Activated CD4-positive, alpha-beta memory T cell treated with anti-CD3 and anti-CD28 coated beads for 36 hours (primary cell): ENCODE measurements around the gene CDO1. TPM values are rescaled to one million over a fixed set of nuclear protein-coding genes. Genes with fewer than 3 reads are reported as not detected.
A peak's percentile ranks its signal among the peaks of the same experiment; 100 is the strongest.
"Not testable (repeated sequence)": the region's sequence is repeated elsewhere in the genome, so short reads cannot be mapped to it uniquely, and the experiment has no call there.

ENCODE experiments used
- CTCF ChIA-PET: fragments of 350-600 bp; sonication (Branson Sonifier 250); formaldehyde crosslinking; loops from one replicate; lab custom pipeline; 2021; ENCODE audit warnings: antibody characterized with exemption, inconsistent platforms; lab: Charles Lee
- POLR2A ChIA-PET: fragments of 350-600 bp; sonication (Branson Sonifier 250); formaldehyde crosslinking; loops from one replicate; lab custom pipeline; 2021; ENCODE audit warnings: antibody characterized with exemption; lab: Charles Lee
- DNase-seq: peaks from one replicate; pipeline ENCODE4 v3.0.0-alpha.2; 2020
- H3K27ac Mint-ChIP-seq: one replicate; pipeline ENCODE4 v1.8.0; 2021; ENCODE audit warnings: mixed read lengths
- H3K27me3 Mint-ChIP-seq: one replicate; pipeline ENCODE4 v1.8.0; 2021; ENCODE audit warnings: mixed read lengths
- H3K36me3 Mint-ChIP-seq: one replicate; pipeline ENCODE4 v1.8.0; 2021; ENCODE audit warnings: mixed read lengths
- H3K4me1 Mint-ChIP-seq: one replicate; pipeline ENCODE4 v1.8.0; 2021; ENCODE audit warnings: low read depth, mixed read lengths
- H3K4me3 Mint-ChIP-seq: one replicate; pipeline ENCODE4 v1.8.0; 2021; ENCODE audit warnings: mild to moderate bottlenecking, mixed read lengths
- H3K9me3 Mint-ChIP-seq: one replicate; pipeline ENCODE4 v1.8.0; 2021; ENCODE audit warnings: mixed read lengths
- intact Hi-C: fragments of 100-400 bp; cut with micrococcal nuclease; formaldehyde crosslinking; loops from one replicate; pipeline ENCODE4 v1.15.1; 2023
- total RNA-seq, 2 experiments: library from RNA; stranded (reverse); gene quantifications; one replicate each; pipeline ENCODE4 v1.2.3, GENCODE V29; 2021

CDO1 gene
- total RNA-seq, 2 experiments from 2014 or later = 0.31 to 0.34 TPM

DNA sequence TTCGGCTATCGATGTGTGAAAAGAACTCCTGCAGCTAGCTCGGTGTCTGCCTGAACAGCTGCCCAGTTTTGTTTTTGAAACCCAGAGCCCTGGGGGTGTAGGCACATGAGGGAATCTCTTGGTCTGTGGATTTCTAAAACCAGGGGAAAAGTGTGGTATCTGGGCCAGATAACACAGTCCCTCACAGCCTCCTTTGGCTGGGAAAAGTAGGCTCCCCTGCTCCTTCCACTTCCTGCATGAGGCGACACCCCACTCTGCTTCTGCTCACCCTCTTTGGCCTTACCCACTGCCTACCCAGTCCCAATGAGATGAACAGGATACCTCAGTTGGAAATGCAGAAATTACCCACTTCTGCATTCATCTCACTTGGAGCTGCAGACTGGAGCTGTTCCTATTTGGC lies 9.5 kb upstream of the CDO1 start:
- no peak overlapping the region for H3K4me3 Mint-ChIP-seq
- H3K9me3 Mint-ChIP-seq = peaks cover 40% of the 10 kb centered on the region
- no peak for DNase-seq
- ChIA-PET CTCF (no interaction called here), POLR2A (no interaction called here)
- no peaks in the 10 kb centered on the region for H3K4me1 Mint-ChIP-seq
- intact Hi-C loops = no loop called here
- H3K27ac Mint-ChIP-seq = no peak overlapping the region
- H3K27me3 Mint-ChIP-seq = peaks cover 1% of the 10 kb centered on the region
- H3K36me3 Mint-ChIP-seq = peaks cover 35% of the 10 kb centered on the region

DNA sequence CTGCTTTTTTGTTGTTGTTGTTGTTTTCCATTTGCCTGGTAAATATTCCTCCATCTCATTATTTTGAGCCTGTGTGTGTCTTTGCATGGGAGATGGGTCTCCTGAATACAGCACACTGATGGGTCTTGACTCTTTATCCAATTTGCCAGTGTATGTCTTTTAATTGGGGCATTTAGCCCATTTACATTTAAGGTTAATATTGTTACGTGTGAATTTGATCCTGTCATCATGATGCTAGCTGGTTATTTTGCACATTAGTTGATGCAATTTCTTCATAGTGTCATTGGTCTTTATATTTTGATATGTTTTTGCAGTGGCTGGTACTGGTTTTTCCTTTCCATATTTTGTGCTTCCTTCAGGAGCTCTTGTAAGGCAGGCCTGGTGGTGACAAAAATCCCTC lies 8.5 kb upstream of the CDO1 start:
- H3K4me1 Mint-ChIP-seq, intact Hi-C loops, CTCF ChIA-PET, H3K27me3 Mint-ChIP-seq, POLR2A ChIA-PET, DNase-seq, H3K4me3 Mint-ChIP-seq, H3K27ac Mint-ChIP-seq: not testable (repeated sequence)
- peaks cover 34% of the 10 kb centered on the region for H3K36me3 Mint-ChIP-seq
- H3K9me3 Mint-ChIP-seq = peaks cover 40% of the 10 kb centered on the region

DNA sequence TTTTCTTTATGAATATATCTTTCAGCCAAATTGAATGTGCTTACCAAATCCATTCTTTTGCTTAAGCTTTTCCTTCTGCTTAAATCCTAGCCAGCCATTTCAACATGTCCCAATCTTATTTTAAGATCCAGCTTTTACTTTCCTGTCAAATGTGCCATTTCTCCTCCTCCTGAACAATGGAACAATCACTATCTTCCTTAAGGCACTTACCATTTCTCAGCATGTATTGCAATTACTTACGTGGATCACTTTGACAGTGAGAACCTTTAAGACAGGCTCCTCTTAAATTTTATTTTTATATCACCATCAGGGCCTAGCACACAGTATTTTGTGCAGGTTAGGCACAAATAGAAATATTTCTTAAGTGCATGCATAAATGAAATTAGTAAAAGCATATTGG lies 4.4 kb upstream of the CDO1 start:
- no peak for DNase-seq
- Mint-ChIP-seq H3K27me3 (peaks cover 33% of the 10 kb centered on the region), H3K36me3 (peaks cover under 1% of the 10 kb centered on the region), H3K9me3 (peaks cover 24% of the 10 kb centered on the region), H3K27ac (no peak overlapping the region), H3K4me1 (peaks cover 4% of the 10 kb centered on the region), H3K4me3 (no peak overlapping the region)
- ChIA-PET POLR2A (no interaction called here), CTCF (no interaction called here)
- intact Hi-C loops = no loop called here

- H3K4me1 Mint-ChIP-seq = peaks cover 16% of the 10 kb centered on the region
- ChIA-PET CTCF (interaction anchor here (0.8 to 1.3 kb wide), 3 partner anchors 12 to 153 kb away, joined by 3 to 4 read pairs (median 3); no protein-coding TSS in a partner anchor), POLR2A (no interaction called here)
- peaks cover 7% of the 10 kb centered on the region for H3K9me3 Mint-ChIP-seq
- H3K4me3 Mint-ChIP-seq = no peak overlapping the region
- H3K27ac Mint-ChIP-seq = no peak overlapping the region
- H3K36me3 Mint-ChIP-seq = no peaks in the 10 kb centered on the region
- peaks cover 52% of the 10 kb centered on the region for H3K27me3 Mint-ChIP-seq
- DNase-seq = no peak
- intact Hi-C loops = no loop called here
Observed at GRCh38 chr5:115818821-115819220, 2.4 kb upstream of the CDO1 start.

- Mint-ChIP-seq H3K9me3 (no peaks in the 10 kb centered on the region), H3K4me1 (peaks cover 16% of the 10 kb centered on the region), H3K4me3 (no peak overlapping the region), H3K27ac (no peak overlapping the region), H3K27me3 (peaks cover 60% of the 10 kb centered on the region), H3K36me3 (no peaks in the 10 kb centered on the region)
- DNase-seq = no peak
- ChIA-PET POLR2A (no interaction called here), CTCF (no interaction called here)
- intact Hi-C loops = no loop called here
Observed at GRCh38 chr5:115817386-115817785, 927 bp upstream of the CDO1 start.

GRCh38 chr5:115815693-115816225 lies 700 bp downstream of the CDO1 start:
- H3K4me3 Mint-ChIP-seq = peak overlapping the region; percentile 61
- POLR2A ChIA-PET = no interaction called here
- CTCF ChIA-PET = interaction anchor here (0.8 to 1.0 kb wide), 3 partner anchors 15 to 181 kb away, joined by 3 to 4 read pairs (median 3); no protein-coding TSS in a partner anchor
- H3K4me1 Mint-ChIP-seq = peaks cover 16% of the 10 kb centered on the region
- no peak overlapping the region for H3K27ac Mint-ChIP-seq
- H3K9me3 Mint-ChIP-seq = no peaks in the 10 kb centered on the region
- H3K27me3 Mint-ChIP-seq = peaks cover 67% of the 10 kb centered on the region
- DNase-seq = no peak
- intact Hi-C loops = no loop called here
- H3K36me3 Mint-ChIP-seq = no peaks in the 10 kb centered on the region

DNA sequence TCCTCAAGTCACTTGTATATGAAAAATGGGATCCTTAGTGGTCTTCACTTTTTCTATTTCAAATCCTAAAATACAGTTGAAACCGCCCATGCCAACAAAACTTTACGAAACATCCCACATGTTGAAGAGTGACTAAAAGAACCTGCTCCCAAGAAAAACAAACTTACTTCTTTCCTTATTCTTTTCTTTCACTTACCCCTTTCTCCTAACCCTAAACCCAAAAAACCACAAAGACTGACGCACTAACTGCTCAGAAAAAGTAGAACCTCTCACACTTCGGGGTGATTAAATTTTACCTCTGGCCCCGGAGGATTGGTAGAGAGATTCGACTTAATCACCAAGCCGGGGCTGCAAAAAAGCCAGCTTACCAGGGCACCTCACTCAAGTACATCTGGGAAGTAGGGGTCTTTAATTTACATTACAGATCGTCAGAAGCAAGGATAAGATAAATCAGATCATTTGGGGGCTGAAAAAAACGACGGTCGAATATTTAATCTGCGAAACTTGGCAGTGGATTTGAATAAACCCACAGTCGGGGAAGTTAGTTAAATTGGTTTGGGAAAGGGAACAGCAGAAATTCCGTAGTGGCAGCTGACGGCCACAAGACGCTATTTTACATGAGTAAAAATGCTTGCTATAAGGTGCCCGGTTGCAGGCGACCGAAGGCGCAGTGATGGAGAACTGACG lies 1.3 kb downstream of the CDO1 start:
- ChIA-PET CTCF (no interaction called here), POLR2A (no interaction called here)
- Mint-ChIP-seq H3K27ac (no peak overlapping the region), H3K36me3 (no peaks in the 10 kb centered on the region), H3K4me3 (peak overlapping the region; percentile 6), H3K27me3 (peaks cover 63% of the 10 kb centered on the region), H3K9me3 (no peaks in the 10 kb centered on the region), H3K4me1 (peaks cover 16% of the 10 kb centered on the region)
- no peak for DNase-seq
- intact Hi-C loops = no loop called here

GRCh38 chr5:115813719-115814118 lies 2.7 kb downstream of the CDO1 start:
- Mint-ChIP-seq H3K4me1 (peaks cover 16% of the 10 kb centered on the region), H3K4me3 (no peak overlapping the region), H3K27ac (no peak overlapping the region), H3K36me3 (no peaks in the 10 kb centered on the region), H3K9me3 (no peaks in the 10 kb centered on the region), H3K27me3 (peaks cover 56% of the 10 kb centered on the region)
- ChIA-PET CTCF (interaction anchor here (0.6 kb wide), 1 partner anchor 43 kb away, joined by 3 read pairs; no protein-coding TSS in a partner anchor), POLR2A (no interaction called here)
- DNase-seq = peak; percentile 19
- intact Hi-C loops = loop anchor here (5.0 kb wide), 1 partner anchor 76 kb away; no protein-coding TSS in a partner anchor

- intact Hi-C loops = loop anchor here (5.0 kb wide), 1 partner anchor 75 kb away; no protein-coding TSS in a partner anchor
- no peak for DNase-seq
- ChIA-PET CTCF (no interaction called here), POLR2A (no interaction called here)
- H3K4me1 Mint-ChIP-seq = peaks cover 19% of the 10 kb centered on the region
- no peaks in the 10 kb centered on the region for H3K36me3 Mint-ChIP-seq
- H3K9me3 Mint-ChIP-seq = no peaks in the 10 kb centered on the region
- H3K4me3 Mint-ChIP-seq = no peak overlapping the region
- no peak overlapping the region for H3K27ac Mint-ChIP-seq
- H3K27me3 Mint-ChIP-seq = peaks cover 45% of the 10 kb centered on the region
Observed at GRCh38 chr5:115812372-115812771, 4.1 kb downstream of the CDO1 start.

GRCh38 chr5:115811406-115811805 lies 5.1 kb downstream of the CDO1 start:
- Mint-ChIP-seq H3K27me3 (peaks cover 39% of the 10 kb centered on the region), H3K4me3 (no peak overlapping the region), H3K27ac (no peak overlapping the region), H3K36me3 (no peaks in the 10 kb centered on the region), H3K9me3 (no peaks in the 10 kb centered on the region), H3K4me1 (peaks cover 20% of the 10 kb centered on the region)
- no peak for DNase-seq
- POLR2A ChIA-PET = no interaction called here
- CTCF ChIA-PET = no interaction called here
- intact Hi-C loops = loop anchor here (5.0 kb wide), 1 partner anchor 74 kb away; no protein-coding TSS in a partner anchor

DNA sequence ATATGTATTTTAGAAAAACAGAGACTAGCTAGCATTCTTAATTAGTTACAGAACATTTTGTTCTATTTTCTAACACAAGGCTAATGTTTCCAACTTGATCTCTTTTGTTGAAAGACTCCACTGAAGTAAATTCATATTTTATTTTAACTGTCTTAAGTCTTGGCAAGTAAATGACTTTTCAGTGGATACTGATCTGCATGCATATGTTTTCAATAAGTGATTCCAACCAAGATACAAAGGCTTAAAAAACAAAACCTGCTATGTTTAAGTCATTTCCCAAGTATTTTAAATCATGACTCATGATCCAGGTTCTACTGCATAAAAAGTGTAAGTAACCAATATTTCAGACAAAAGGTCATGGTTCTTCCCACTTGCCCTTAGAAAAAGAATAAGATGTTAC lies 5.7 kb downstream of the CDO1 start:
- no peak overlapping the region for H3K27ac Mint-ChIP-seq
- H3K27me3 Mint-ChIP-seq = peaks cover 36% of the 10 kb centered on the region
- DNase-seq = no peak
- intact Hi-C loops = loop anchor here (5.0 kb wide), 1 partner anchor 73 kb away; no protein-coding TSS in a partner anchor
- H3K9me3 Mint-ChIP-seq = no peaks in the 10 kb centered on the region
- H3K4me1 Mint-ChIP-seq = peaks cover 17% of the 10 kb centered on the region
- no peak overlapping the region for H3K4me3 Mint-ChIP-seq
- POLR2A ChIA-PET = no interaction called here
- no peaks in the 10 kb centered on the region for H3K36me3 Mint-ChIP-seq
- CTCF ChIA-PET = no interaction called here

DNA sequence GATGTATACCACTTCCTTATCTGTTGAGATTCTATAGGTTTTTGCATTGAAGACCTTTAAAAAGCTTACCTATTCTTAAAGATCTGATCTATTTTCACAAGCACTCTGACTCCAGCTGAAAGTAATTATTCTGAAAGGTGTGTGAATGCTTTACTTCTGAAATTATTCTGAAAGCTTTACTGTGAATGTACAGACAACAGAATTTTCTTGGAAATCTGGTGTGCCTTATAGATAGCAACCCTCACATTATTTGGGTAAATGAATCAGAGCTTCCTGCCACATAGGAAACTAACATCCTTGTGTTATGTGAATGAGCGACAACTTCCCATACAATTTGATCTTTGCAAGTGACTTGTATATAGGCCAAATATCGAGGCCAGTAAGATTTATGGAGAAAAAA lies 6.5 kb downstream of the CDO1 start:
- H3K27ac Mint-ChIP-seq = no peak overlapping the region

More for the DNA sequence above, 6.5 kb downstream of the CDO1 start:
- intact Hi-C loops = loop anchor here (5.0 kb wide), 1 partner anchor 73 kb away; no protein-coding TSS in a partner anchor
- POLR2A ChIA-PET = no interaction called here
- Mint-ChIP-seq H3K4me1 (peaks cover 9% of the 10 kb centered on the region), H3K36me3 (no peaks in the 10 kb centered on the region), H3K27me3 (peaks cover 28% of the 10 kb centered on the region), H3K4me3 (no peak overlapping the region), H3K9me3 (no peaks in the 10 kb centered on the region)
- CTCF ChIA-PET = no interaction called here
- DNase-seq = no peak
